Upper lobe of right lung (tissue), 1 donor: ENCODE results near the gene SEC31A. TPM values are rescaled to one million over a fixed set of nuclear protein-coding genes. Genes with fewer than 3 reads are reported as not detected.

Experiments
- ATAC-seq: fragments of 200-7000 bp; cut with Tn5 transposase; one replicate; pipeline ENCODE4 v1.9.1; 2020; ENCODE audit warnings: mild to moderate bottlenecking, moderate library complexity
- DNase-seq: peaks from one replicate; pipeline ENCODE4 v3.0.0-alpha.2; 2020
- H3K27ac ChIP-seq: fragments of 200-600 bp; one replicate; pipeline ENCODE4 v1.8.0; 2022
- H3K27me3 ChIP-seq: fragments of 200-600 bp; one replicate; pipeline ENCODE4 v1.8.0; 2022; ENCODE audit warnings: mild to moderate bottlenecking
- H3K36me3 ChIP-seq: fragments of 200-600 bp; one replicate; pipeline ENCODE4 v1.8.0; 2022
- H3K4me1 ChIP-seq: fragments of 200-600 bp; one replicate; pipeline ENCODE4 v1.8.0; 2022
- H3K4me3 ChIP-seq: fragments of 200-600 bp; one replicate; pipeline ENCODE4 v1.8.0; 2022; ENCODE audit warnings: mild to moderate bottlenecking
- H3K9me3 ChIP-seq: fragments of 200-600 bp; one replicate; pipeline ENCODE4 v1.8.0; 2022
- CTCF ChIP-seq: fragments of 200-600 bp; IDR thresholded peaks from one replicate; pipeline ENCODE4 v1.8.0; 2022; ENCODE audit warnings: antibody characterized with exemption
- intact Hi-C: fragments of 100-400 bp; cut with DNase I; formaldehyde crosslinking; loops from one replicate; pipeline ENCODE4 v1.11.0; 2022
- total RNA-seq: library from RNA; stranded (reverse); fragmentation: NEBNext Ultra II Directional; extraction: Animal tissue kit (Norgen Biotek cat#: 25700); gene quantifications from one replicate; pipeline ENCODE4 v1.2.1, GENCODE V29; 2021
- donor health status: DM: no; HTN: yes; CAD: no; lungs with severe emphysema.

SEC31A gene
- total RNA-seq, 1 donor from 2014 or later: 199 TPM

DNA sequence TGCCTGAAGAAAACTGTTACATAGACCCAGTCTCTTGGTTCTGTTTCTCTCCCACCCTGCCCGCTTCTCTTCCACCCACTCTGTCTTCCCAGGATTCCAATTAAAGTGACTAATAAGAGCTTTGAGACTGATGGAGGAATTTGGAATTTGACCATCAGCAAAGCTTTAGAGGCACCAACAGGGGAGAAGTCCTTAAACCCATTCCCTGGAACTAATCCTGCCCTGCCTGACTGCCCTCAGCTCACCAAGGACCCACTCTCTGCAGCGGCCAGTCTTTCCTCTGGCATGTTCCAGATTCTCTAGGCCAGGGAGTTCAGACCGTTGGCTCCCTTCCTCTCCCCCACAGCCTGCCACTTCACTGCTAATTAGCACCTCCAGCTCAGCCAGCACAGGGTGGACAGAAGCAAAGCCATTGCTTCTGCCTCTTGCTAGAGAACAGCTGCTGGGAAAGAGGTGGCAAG, 116.2 kb downstream of the SEC31A start:
- Histone ChIP-seq H3K27me3 (no peaks in the 10 kb centered on the region), H3K27ac (no peak overlapping the region), H3K9me3 (no peaks in the 10 kb centered on the region), H3K4me1 (no peaks in the 10 kb centered on the region), H3K36me3 (no peaks in the 10 kb centered on the region), H3K4me3 (no peak overlapping the region)
- no peak for ATAC-seq
- no peak for TF ChIP-seq CTCF
- intact Hi-C loops: no loop called here
- no peak for DNase-seq

DNA sequence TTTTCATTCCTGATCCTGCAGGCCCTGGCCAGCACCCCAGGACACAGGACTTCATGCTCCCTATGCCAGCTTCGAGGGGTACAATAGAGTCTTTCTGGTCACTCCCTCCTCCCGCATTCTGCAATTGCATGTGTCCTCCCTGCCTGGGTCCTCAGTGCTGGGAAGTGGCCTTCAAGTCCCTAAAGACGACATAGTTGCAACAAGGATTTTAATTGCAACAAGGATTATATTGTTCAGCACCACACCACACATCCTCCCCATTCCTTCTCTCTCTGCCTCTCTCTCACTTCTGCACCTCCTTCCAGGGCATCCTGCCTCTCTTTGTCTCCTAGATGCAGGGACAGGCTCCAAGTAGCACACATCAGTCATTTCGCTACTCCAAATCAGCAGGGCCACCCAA, 117.9 kb downstream of the SEC31A start:
- no peaks in the 10 kb centered on the region for H3K27me3 ChIP-seq
- no peak overlapping the region for H3K4me3 ChIP-seq
- ATAC-seq: no peak
- H3K4me1 ChIP-seq: no peaks in the 10 kb centered on the region
- no peak for TF ChIP-seq CTCF
- no peaks in the 10 kb centered on the region for H3K36me3 ChIP-seq
- no peak overlapping the region for H3K27ac ChIP-seq
- intact Hi-C loops: no loop called here
- DNase-seq: no peak
- no peaks in the 10 kb centered on the region for H3K9me3 ChIP-seq

GRCh38 chr4:82770607-82771006, 120.3 kb downstream of the SEC31A start:
- no peak for DNase-seq
- peaks cover 2% of the 10 kb centered on the region for H3K9me3 ChIP-seq
- no peaks in the 10 kb centered on the region for H3K36me3 ChIP-seq
- no peaks in the 10 kb centered on the region for H3K4me1 ChIP-seq
- ATAC-seq: no peak
- intact Hi-C loops: no loop called here
- TF ChIP-seq CTCF: no peak
- no peak overlapping the region for H3K4me3 ChIP-seq
- no peaks in the 10 kb centered on the region for H3K27me3 ChIP-seq
- no peak overlapping the region for H3K27ac ChIP-seq

Other genes with a start within 250 kb of the SEC31A start
- gene SCD5, start 92.4 kb downstream of the SEC31A start, total RNA-seq: 20.6 TPM
- 3.8 TPM for gene THAP9, start 9.6 kb upstream of the SEC31A start, total RNA-seq
- gene LIN54, start 119.7 kb upstream of the SEC31A start, total RNA-seq: 9.8 TPM
- gene COPS4, start 144.0 kb upstream of the SEC31A start, total RNA-seq: 24.3 TPM
- 81.7 TPM for gene PLAC8, start 223.6 kb upstream of the SEC31A start, total RNA-seq